HG02870 (cell line): ENCODE data around the gene WASF2.

Experiments used
- ATAC-seq: cut with Tn5 transposase; IDR thresholded peaks from one replicate; pipeline ENCODE4 v1.9.1; 2021; ENCODE audit warnings: mild to moderate bottlenecking, moderate library complexity; ENCODE audit not compliant: unreplicated experiment

The WASF2 gene

GRCh38 chr1:27380766-27381733 is 108.9 kb downstream of the WASF2 start:
- no peak for ATAC-seq

- no peak for ATAC-seq
Observed at GRCh38 chr1:27380224-27380623, 109.7 kb downstream of the WASF2 start.

- ATAC-seq = no peak
Observed at GRCh38 chr1:27379564-27380122, 110.3 kb downstream of the WASF2 start.

GRCh38 chr1:27377760-27378495 is 112.0 kb downstream of the WASF2 start:
- ATAC-seq = no peak

GRCh38 chr1:27374362-27375086 is 115.4 kb downstream of the WASF2 start, which contains the start of gene FCN3:
Gene FCN3, minus strand, starts transcription at chr1:27374824. Its CDS starts 6 bp downstream, at chr1:27374818.
- ATAC-seq = no peak

- ATAC-seq = no peak
Observed at GRCh38 chr1:27372808-27373690, 116.9 kb downstream of the WASF2 start.

GRCh38 chr1:27372022-27372807 is 117.8 kb downstream of the WASF2 start:
- ATAC-seq = no peak

GRCh38 chr1:27368869-27369582 is 120.9 kb downstream of the WASF2 start:
- no peak for ATAC-seq

GRCh38 chr1:27367160-27367650 is 122.8 kb downstream of the WASF2 start:
- ATAC-seq = no peak

- no peak for ATAC-seq
Observed at GRCh38 chr1:27366411-27367159, 123.4 kb downstream of the WASF2 start, which contains the start of gene MAP3K6. Gene MAP3K6, minus strand, starts transcription at chr1:27366961. Its CDS starts 364 bp downstream, at chr1:27366597.

GRCh38 chr1:27366113-27366410 is 123.9 kb downstream of the WASF2 start:
- ATAC-seq = no peak

GRCh38 chr1:27365372-27366112 is 124.4 kb downstream of the WASF2 start:
- no peak for ATAC-seq

- ATAC-seq = no peak
Observed at GRCh38 chr1:27364696-27365371, 125.1 kb downstream of the WASF2 start.

GRCh38 chr1:27363766-27364695 is 125.9 kb downstream of the WASF2 start:
- no peak for ATAC-seq

GRCh38 chr1:27361553-27361952 is 128.4 kb downstream of the WASF2 start:
- no peak for ATAC-seq
